Lung (tissue), 12 donors: ENCODE measurements around the gene DGKB. TPM values are rescaled to one million over a fixed set of nuclear protein-coding genes. Genes with fewer than 3 reads are reported as not detected.

Source experiments
- ATAC-seq: fragments of 200-7000 bp; cut with Tn5 transposase; one replicate; pipeline ENCODE4 v1.9.1; 2020; ENCODE audit warnings: moderate number of reproducible peaks; ENCODE audit not compliant: insufficient read depth, low FRiP score
- DNase-seq, 3 donors: peaks; one replicate each; pipeline ENCODE4 v3.0.0-alpha.2; 2013 to 2017
- H3K27ac ChIP-seq, 2 donors: one replicate each; pipeline ENCODE4 v1.5.1; 2013; ENCODE audit warnings: mild to moderate bottlenecking in 2 of 2, moderate library complexity in 2 of 2, control low read depth in 1 of 2, inconsistent platforms in 1 of 2, low read depth in 1 of 2, low read length in 1 of 2
- H3K27me3 ChIP-seq, 3 donors: one replicate each; pipeline ENCODE4 v1.5.1; 2013; ENCODE audit warnings: low read length in 2 of 3; ENCODE audit not compliant: control insufficient read depth in 3 of 3, insufficient read depth in 3 of 3
- H3K36me3 ChIP-seq, 4 donors: one replicate each; pipeline ENCODE4 v1.5.1; 2013; ENCODE audit warnings: low read length in 4 of 4, mild to moderate bottlenecking in 1 of 4, moderate library complexity in 1 of 4; ENCODE audit not compliant: control insufficient read depth in 4 of 4, insufficient read depth in 4 of 4
- H3K4me1 ChIP-seq, 5 donors: one replicate each; pipeline ENCODE4 v1.5.1; 2013; ENCODE audit warnings: low read length in 5 of 5, mild to moderate bottlenecking in 2 of 5, moderate library complexity in 1 of 5; ENCODE audit not compliant: control insufficient read depth in 5 of 5, insufficient read depth in 5 of 5
- H3K4me3 ChIP-seq: one replicate; pipeline ENCODE4 v1.5.1; 2013; ENCODE audit warnings: mild to moderate bottlenecking, control low read depth, moderate library complexity
- H3K9ac ChIP-seq, 2 donors: one replicate each; pipeline ENCODE4 v1.5.1; 2013; ENCODE audit warnings: low read length in 2 of 2, control low read depth in 1 of 2; ENCODE audit not compliant: insufficient read depth in 1 of 2
- H3K9me3 ChIP-seq, 4 donors: one replicate each; pipeline ENCODE4 v1.5.1; 2013; ENCODE audit warnings: low read length in 3 of 4, mild to moderate bottlenecking in 1 of 4, moderate library complexity in 1 of 4; ENCODE audit not compliant: control insufficient read depth in 4 of 4, insufficient read depth in 3 of 4
- CTCF ChIP-seq: IDR thresholded peaks from 2 replicates; pipeline ENCODE4 v1.5.1; 2012; ENCODE audit warnings: mild to moderate bottlenecking; ENCODE audit errors: control extremely low read depth, extremely low read depth
- WGBS, 2 donors: extraction: QIAGEN DNeasy Blood & Tissue Kit; methylation state at CpG; one replicate each; pipeline ENCODE4 v1.1.7; 2013; 5-methylcytosine and 5-hydroxymethylcytosine counted together
- polyA plus RNA-seq, 2 donors: library from polyadenylated mRNA; stranded (reverse); fragments of 200-250 nt; gene quantifications; one replicate each; pipeline ENCODE4 v1.2.1, GENCODE V29; 2013
- total RNA-seq, 2 donors: library from RNA; depleted of rRNA in 1 of 2; stranded (reverse); fragments of >200 nt in 1 of 2; gene quantifications; one replicate each; pipeline ENCODE4 v1.2.1, GENCODE V29; 2014 to 2021
- donor health status: control.
- donor health status: control.
- donor health status: Bipolar disorder and iron deficiency.
- donor health status: healthy.
- donor health status: DM: yes; HTN: yes; CAD: no.

The DGKB gene
- total and polyA plus RNA-seq, 4 donors = under 0.01 to 0.57 (median 0.06) TPM; not detected in 1

- no peak overlapping the region for H3K27ac ChIP-seq
- no peak overlapping the region for H3K4me3 ChIP-seq
- no peaks in the 10 kb centered on the region for H3K27me3 ChIP-seq
- ATAC-seq = no peak
- H3K4me1 ChIP-seq = no peaks in the 10 kb centered on the region
- WGBS, 2 donors = 61 to 72% methylated on average over 1 of the region's 1 CpG
- no peak overlapping the region for H3K9ac ChIP-seq
- no peak for DNase-seq
- no peaks in the 10 kb centered on the region for H3K9me3 ChIP-seq
- H3K36me3 ChIP-seq = no peaks in the 10 kb centered on the region
- TF ChIP-seq CTCF = no peak
These were observed 607.9 kb downstream of the DGKB start for GRCh38 chr7:14294637-14295036.

DNA sequence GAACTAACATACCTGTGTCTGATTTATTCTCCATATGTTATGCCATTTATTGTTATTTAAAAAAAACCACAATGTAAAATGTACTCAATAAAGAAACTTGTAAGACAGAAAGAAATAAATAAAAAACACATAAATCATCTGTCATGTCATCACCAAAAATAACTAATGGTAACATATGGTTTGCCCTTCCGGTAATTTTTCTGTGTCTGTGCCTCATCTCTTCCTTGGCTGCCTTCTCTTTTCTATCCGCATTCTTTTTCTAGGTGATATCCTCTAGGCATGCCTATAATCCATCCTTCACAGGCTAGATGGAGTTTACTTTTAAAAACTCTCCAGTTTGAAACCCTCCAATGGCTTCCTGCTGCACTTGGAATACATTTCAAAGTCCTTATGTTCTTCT is 609.1 kb downstream of the DGKB start:
- H3K27ac ChIP-seq = no peak overlapping the region
- TF ChIP-seq CTCF = no peak
- H3K4me3 ChIP-seq = no peak overlapping the region
- no peak overlapping the region for H3K9ac ChIP-seq
- no peaks in the 10 kb centered on the region for H3K36me3 ChIP-seq
- no peaks in the 10 kb centered on the region for H3K27me3 ChIP-seq
- DNase-seq = no peak
- peaks cover 0 to 8% (median 0%) of the 10 kb centered on the region in 5 donors for H3K4me1 ChIP-seq
- WGBS, 2 donors = 71 to 93% methylated on average over 2 of the region's 2 CpGs
- ATAC-seq = no peak
- H3K9me3 ChIP-seq = no peaks in the 10 kb centered on the region

GRCh38 chr7:14292737-14293136 is 609.8 kb downstream of the DGKB start:
- H3K4me1 ChIP-seq = peaks cover 0 to 10% (median 0%) of the 10 kb centered on the region in 5 donors
- H3K9me3 ChIP-seq = no peaks in the 10 kb centered on the region
- H3K27me3 ChIP-seq = no peaks in the 10 kb centered on the region
- DNase-seq (no peak), ATAC-seq (no peak)
- TF ChIP-seq CTCF = no peak
- no peaks in the 10 kb centered on the region for H3K36me3 ChIP-seq
- no peak overlapping the region for H3K9ac ChIP-seq
- no peak overlapping the region for H3K27ac ChIP-seq
- no peak overlapping the region for H3K4me3 ChIP-seq

GRCh38 chr7:14289957-14290356 is 612.6 kb downstream of the DGKB start:
- Histone ChIP-seq H3K9ac (no peak overlapping the region), H3K27ac (no peak overlapping the region), H3K4me3 (no peak overlapping the region), H3K27me3 (no peaks in the 10 kb centered on the region), H3K9me3 (no peaks in the 10 kb centered on the region), H3K36me3 (no peaks in the 10 kb centered on the region), H3K4me1 (peaks cover 0 to 10% (median 0%) of the 10 kb centered on the region in 5 donors)
- no peak for ATAC-seq
- peak in 1 of 3 donors; percentile 21 for DNase-seq
- no peak for TF ChIP-seq CTCF
